Lung (tissue), 12 donors: ENCODE results near the gene SLC38A11. TPM values are rescaled to one million over a fixed set of nuclear protein-coding genes. Genes with fewer than 3 reads are reported as not detected.

Experiments used
- ATAC-seq: fragments of 200-7000 bp; cut with Tn5 transposase; one replicate; pipeline ENCODE4 v1.9.1; 2020; ENCODE audit warnings: moderate number of reproducible peaks; ENCODE audit not compliant: insufficient read depth, low FRiP score
- DNase-seq, 3 donors: peaks; one replicate each; pipeline ENCODE4 v3.0.0-alpha.2; 2013 to 2017
- H3K27ac ChIP-seq, 2 donors: one replicate each; pipeline ENCODE4 v1.5.1; 2013; ENCODE audit warnings: mild to moderate bottlenecking in 2 of 2, moderate library complexity in 2 of 2, control low read depth in 1 of 2, inconsistent platforms in 1 of 2, low read depth in 1 of 2, low read length in 1 of 2
- H3K27me3 ChIP-seq, 3 donors: one replicate each; pipeline ENCODE4 v1.5.1; 2013; ENCODE audit warnings: low read length in 2 of 3; ENCODE audit not compliant: control insufficient read depth in 3 of 3, insufficient read depth in 3 of 3
- H3K36me3 ChIP-seq, 4 donors: one replicate each; pipeline ENCODE4 v1.5.1; 2013; ENCODE audit warnings: low read length in 4 of 4, mild to moderate bottlenecking in 1 of 4, moderate library complexity in 1 of 4; ENCODE audit not compliant: control insufficient read depth in 4 of 4, insufficient read depth in 4 of 4
- H3K4me1 ChIP-seq, 5 donors: one replicate each; pipeline ENCODE4 v1.5.1; 2013; ENCODE audit warnings: low read length in 5 of 5, mild to moderate bottlenecking in 2 of 5, moderate library complexity in 1 of 5; ENCODE audit not compliant: control insufficient read depth in 5 of 5, insufficient read depth in 5 of 5
- H3K4me3 ChIP-seq: one replicate; pipeline ENCODE4 v1.5.1; 2013; ENCODE audit warnings: mild to moderate bottlenecking, control low read depth, moderate library complexity
- H3K9ac ChIP-seq, 2 donors: one replicate each; pipeline ENCODE4 v1.5.1; 2013; ENCODE audit warnings: low read length in 2 of 2, control low read depth in 1 of 2; ENCODE audit not compliant: insufficient read depth in 1 of 2
- H3K9me3 ChIP-seq, 4 donors: one replicate each; pipeline ENCODE4 v1.5.1; 2013; ENCODE audit warnings: low read length in 3 of 4, mild to moderate bottlenecking in 1 of 4, moderate library complexity in 1 of 4; ENCODE audit not compliant: control insufficient read depth in 4 of 4, insufficient read depth in 3 of 4
- CTCF ChIP-seq: IDR thresholded peaks from 2 replicates; pipeline ENCODE4 v1.5.1; 2012; ENCODE audit warnings: mild to moderate bottlenecking; ENCODE audit errors: control extremely low read depth, extremely low read depth
- WGBS, 2 donors: extraction: QIAGEN DNeasy Blood & Tissue Kit; methylation state at CpG; one replicate each; pipeline ENCODE4 v1.1.7; 2013; 5-methylcytosine and 5-hydroxymethylcytosine counted together
- polyA plus RNA-seq, 2 donors: library from polyadenylated mRNA; stranded (reverse); fragments of 200-250 nt; gene quantifications; one replicate each; pipeline ENCODE4 v1.2.1, GENCODE V29; 2013
- total RNA-seq, 2 donors: library from RNA; depleted of rRNA in 1 of 2; stranded (reverse); fragments of >200 nt in 1 of 2; gene quantifications; one replicate each; pipeline ENCODE4 v1.2.1, GENCODE V29; 2014 to 2021
- donor health status: control.
- donor health status: control.
- donor health status: Bipolar disorder and iron deficiency.
- donor health status: healthy.
- donor health status: DM: yes; HTN: yes; CAD: no.

SLC38A11 gene
- total and polyA plus RNA-seq, 4 donors = 0.10 to 1.2 (median 0.15) TPM; not detected in 1

GRCh38 chr2:164875334-164876205 lies 79.8 kb downstream of the SLC38A11 start:
- Histone ChIP-seq H3K4me1 (no peaks in the 10 kb centered on the region), H3K9me3 (no peaks in the 10 kb centered on the region), H3K27me3 (no peaks in the 10 kb centered on the region), H3K9ac (no peak overlapping the region), H3K36me3 (no peaks in the 10 kb centered on the region), H3K27ac (no peak overlapping the region), H3K4me3 (no peak overlapping the region)
- DNase-seq (no peak), ATAC-seq (no peak)
- TF ChIP-seq CTCF = no peak
- 95 to 97% methylated on average over 10 of the region's 10 CpGs for WGBS, 2 donors

- H3K4me1 ChIP-seq = no peaks in the 10 kb centered on the region
- no peaks in the 10 kb centered on the region for H3K36me3 ChIP-seq
Observed at GRCh38 chr2:164873210-164873908, 82.0 kb downstream of the SLC38A11 start.

GRCh38 chr2:164871404-164871803 lies 83.9 kb downstream of the SLC38A11 start:
- ATAC-seq (no peak), DNase-seq (no peak)
- Histone ChIP-seq H3K9me3 (no peaks in the 10 kb centered on the region), H3K4me3 (no peak overlapping the region), H3K27ac (no peak overlapping the region), H3K27me3 (no peaks in the 10 kb centered on the region), H3K9ac (no peak overlapping the region), H3K36me3 (no peaks in the 10 kb centered on the region), H3K4me1 (no peaks in the 10 kb centered on the region)
- 72 to 91% methylated on average over 2 of the region's 2 CpGs for WGBS, 2 donors
- no peak for TF ChIP-seq CTCF

More at GRCh38 chr2:164873210-164873908, 82.0 kb downstream of the SLC38A11 start:
- Histone ChIP-seq H3K27ac (no peak overlapping the region), H3K9ac (no peak overlapping the region), H3K9me3 (no peaks in the 10 kb centered on the region), H3K27me3 (no peaks in the 10 kb centered on the region), H3K4me3 (no peak overlapping the region)
- ATAC-seq = no peak
- 84 to 87% methylated on average over 9 of the region's 9 CpGs for WGBS, 2 donors
- TF ChIP-seq CTCF = no peak
- DNase-seq = no peak
